ENCODE measurements around the gene ARL16.

Gene ARL16, protein sequence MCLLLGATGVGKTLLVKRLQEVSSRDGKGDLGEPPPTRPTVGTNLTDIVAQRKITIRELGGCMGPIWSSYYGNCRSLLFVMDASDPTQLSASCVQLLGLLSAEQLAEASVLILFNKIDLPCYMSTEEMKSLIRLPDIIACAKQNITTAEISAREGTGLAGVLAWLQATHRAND

GRCh38 chr17:81683584-81684441 is at the start of gene ARL16, which contains the start of gene HGS:
TSS of gene ARL16 (minus strand) at chr17:81683797. CDS start at chr17:81683753, 44 bp downstream.
TSS of gene HGS (plus strand) at chr17:81684011. CDS start at chr17:81684067, 56 bp downstream.
- in situ Hi-C loops (cut with MboI; ENCODE audit: low sequenced_read_pairs, unreplicated experiment) = no loop called here
- no peak for TF ChIP-seq CTCF (IDR thresholded peaks at IDR 0.05; ENCODE audit: borderline replicate concordance, control extremely low read depth, extremely low read depth, insufficient read depth, missing control alignments)
- peak; percentile 100 for DNase-seq (ENCODE audit: low spot score)

DNA sequence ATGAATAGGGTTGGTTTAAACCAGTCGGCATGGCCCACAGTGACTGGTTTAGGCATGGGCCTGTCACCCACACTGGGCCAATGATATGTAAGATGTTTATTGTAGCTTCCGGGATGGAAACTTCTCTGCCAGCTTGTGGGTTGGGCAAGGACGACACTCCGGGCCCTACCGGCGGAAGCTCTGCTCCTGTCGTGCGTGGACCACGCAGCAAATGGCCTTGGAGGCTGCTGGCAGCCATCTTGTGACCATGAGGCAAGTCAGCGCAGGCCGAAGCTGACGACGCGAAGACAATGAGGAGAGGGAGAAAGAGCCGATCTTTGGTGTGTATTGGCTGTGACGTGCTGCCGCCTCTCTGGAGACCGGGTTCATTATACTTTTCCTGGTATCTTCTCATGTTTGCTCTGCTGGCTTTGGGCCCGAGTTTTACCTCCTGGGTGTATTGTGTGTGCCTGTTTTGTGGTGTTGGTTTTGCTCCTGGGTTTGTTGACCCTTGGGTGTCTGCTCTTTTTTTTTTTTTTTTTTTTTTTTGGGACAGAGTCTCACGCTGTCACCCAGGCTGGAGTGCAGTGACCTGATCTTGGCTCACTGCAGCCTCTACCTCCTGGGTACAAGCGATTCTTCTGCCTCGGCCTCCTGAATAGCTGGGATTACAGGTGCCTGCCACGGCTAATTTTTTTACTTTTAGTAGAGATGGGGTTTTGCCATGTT is 43.9 kb upstream of the ARL16 start:
- no peak for TF ChIP-seq CTCF (IDR thresholded peaks at IDR 0.05; ENCODE audit: borderline replicate concordance, control extremely low read depth, extremely low read depth, insufficient read depth, missing control alignments)
- DNase-seq (ENCODE audit: low spot score) = no peak
- in situ Hi-C loops (cut with MboI; ENCODE audit: low sequenced_read_pairs, unreplicated experiment) = no loop called here

DNA sequence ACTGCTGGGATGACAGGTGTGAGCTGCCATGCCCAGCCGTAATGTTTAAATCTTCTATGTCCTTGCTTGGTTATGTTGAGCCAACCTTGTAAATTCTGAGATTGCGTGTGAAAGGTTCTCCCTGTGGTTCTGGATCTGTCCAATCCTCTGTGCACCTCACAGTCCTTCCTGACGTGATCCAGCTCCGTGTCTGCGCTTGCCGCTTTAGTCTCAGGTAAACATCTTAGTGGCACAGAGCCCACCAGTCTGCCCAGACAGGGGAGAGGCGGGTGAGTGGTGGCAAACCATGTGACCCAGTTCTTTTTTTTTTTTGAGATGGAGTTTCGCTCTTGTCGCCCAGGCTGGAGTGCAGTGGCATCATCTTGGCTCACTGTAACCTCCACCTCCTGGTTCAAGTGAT is 42.4 kb upstream of the ARL16 start:
- no peak for TF ChIP-seq CTCF (IDR thresholded peaks at IDR 0.05; ENCODE audit: borderline replicate concordance, control extremely low read depth, extremely low read depth, insufficient read depth, missing control alignments)
- in situ Hi-C loops (cut with MboI; ENCODE audit: low sequenced_read_pairs, unreplicated experiment) = no loop called here
- no peak for DNase-seq (ENCODE audit: low spot score)

- no peak for DNase-seq (ENCODE audit: low spot score)
- no peak for TF ChIP-seq CTCF (IDR thresholded peaks at IDR 0.05; ENCODE audit: borderline replicate concordance, control extremely low read depth, extremely low read depth, insufficient read depth, missing control alignments)
- in situ Hi-C loops (cut with MboI; ENCODE audit: low sequenced_read_pairs, unreplicated experiment) = no loop called here
Measured at GRCh38 chr17:81725439-81725838, 41.8 kb upstream of the ARL16 start.

DNA sequence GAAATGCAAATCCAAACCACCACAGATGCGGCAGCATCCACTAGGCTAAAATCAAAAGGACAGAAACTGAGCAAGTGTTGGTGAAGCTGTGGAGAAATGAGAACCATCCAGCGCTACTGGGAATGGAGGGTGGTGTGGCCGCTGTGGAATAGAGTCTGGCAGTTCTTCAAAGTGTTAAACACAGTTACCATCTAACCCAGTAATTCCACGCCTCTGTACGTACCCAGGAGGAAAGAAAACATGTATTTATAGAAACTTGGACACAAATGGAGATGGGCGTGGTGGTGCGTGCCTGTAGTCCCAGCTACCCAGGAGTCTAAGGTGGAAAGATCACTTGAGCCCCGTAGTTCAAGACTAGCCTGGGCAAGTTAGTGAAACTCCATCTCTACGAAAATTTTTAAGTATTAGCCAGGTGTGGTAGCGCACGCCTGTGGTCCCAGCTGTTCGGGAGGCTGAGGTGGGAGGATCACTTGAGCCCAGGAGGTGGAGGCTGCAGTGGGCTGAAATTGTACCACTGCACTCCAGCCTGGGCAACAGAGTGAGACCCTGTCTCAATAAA is 40.1 kb upstream of the ARL16 start:
- in situ Hi-C loops (cut with MboI; ENCODE audit: low sequenced_read_pairs, unreplicated experiment) = no loop called here
- DNase-seq (ENCODE audit: low spot score) = no peak
- TF ChIP-seq CTCF (IDR thresholded peaks at IDR 0.05; ENCODE audit: borderline replicate concordance, control extremely low read depth, extremely low read depth, insufficient read depth, missing control alignments) = no peak

All from GM13976 (cell line).